Activated naive CD8-positive, alpha-beta T cell treated with anti-CD3 and anti-CD28 coated beads, Interleukin-2, amount 50 U/mL, for 16 hours (primary cell): ENCODE measurements around the gene ZMYND12.
"Not testable (repeated sequence)": the region's sequence is repeated elsewhere in the genome, so short reads cannot be mapped to it uniquely, and the experiment has no call there.

ENCODE experiments used
- DNase-seq: peaks from one replicate; pipeline ENCODE4 v3.0.0-alpha.2; 2020; ENCODE audit warnings: low read depth, low spot score

ZMYND12 gene, protein sequence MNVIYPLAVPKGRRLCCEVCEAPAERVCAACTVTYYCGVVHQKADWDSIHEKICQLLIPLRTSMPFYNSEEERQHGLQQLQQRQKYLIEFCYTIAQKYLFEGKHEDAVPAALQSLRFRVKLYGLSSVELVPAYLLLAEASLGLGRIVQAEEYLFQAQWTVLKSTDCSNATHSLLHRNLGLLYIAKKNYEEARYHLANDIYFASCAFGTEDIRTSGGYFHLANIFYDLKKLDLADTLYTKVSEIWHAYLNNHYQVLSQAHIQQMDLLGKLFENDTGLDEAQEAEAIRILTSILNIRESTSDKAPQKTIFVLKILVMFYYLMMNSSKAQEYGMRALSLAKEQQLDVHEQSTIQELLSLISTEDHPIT

DNA sequence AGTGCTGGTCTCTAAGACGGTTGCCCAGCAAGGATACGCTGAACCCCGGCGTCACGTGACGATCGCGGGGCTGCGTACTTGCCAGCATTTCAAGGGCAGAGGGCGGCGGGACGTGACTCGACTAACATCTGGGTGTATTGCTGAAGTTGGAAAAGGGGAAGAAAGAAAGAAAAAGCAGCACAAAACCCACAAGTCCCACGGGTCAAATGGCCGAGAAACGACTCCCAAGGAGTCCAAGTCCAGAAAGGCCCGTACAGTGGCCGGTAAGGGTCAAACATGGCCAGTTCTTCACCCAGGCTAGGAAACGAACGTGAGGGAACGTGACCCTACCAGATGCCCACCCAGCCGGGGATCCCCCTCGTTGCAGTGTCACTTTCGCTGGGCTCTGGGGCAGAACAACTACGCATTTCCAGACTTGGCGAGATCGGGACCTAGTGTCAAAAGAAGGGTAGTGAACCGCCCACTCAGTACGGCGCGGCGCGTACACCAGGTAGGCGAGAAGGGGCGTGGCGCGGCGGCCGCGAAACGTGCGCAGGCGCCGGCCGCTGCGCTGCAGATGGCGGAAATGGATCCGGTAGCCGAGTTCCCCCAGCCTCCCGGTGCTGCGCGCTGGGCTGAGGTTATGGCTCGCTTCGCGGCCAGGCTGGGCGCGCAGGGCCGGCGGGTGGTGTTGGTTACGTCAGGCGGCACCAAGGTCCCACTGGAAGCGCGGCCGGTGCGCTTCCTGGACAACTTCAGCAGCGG lies at the start of gene ZMYND12, which contains the start of gene PPCS:
Gene ZMYND12 (minus strand): TSS at position 13 of the 744 bp plus-strand sequence. CDS start 25 bp downstream, outside the sequence.
Gene PPCS (plus strand): TSS at position 534 of the 744 bp plus-strand sequence. CDS start 23 bp downstream, at position 557.
- peak; percentile 86 for DNase-seq

DNA sequence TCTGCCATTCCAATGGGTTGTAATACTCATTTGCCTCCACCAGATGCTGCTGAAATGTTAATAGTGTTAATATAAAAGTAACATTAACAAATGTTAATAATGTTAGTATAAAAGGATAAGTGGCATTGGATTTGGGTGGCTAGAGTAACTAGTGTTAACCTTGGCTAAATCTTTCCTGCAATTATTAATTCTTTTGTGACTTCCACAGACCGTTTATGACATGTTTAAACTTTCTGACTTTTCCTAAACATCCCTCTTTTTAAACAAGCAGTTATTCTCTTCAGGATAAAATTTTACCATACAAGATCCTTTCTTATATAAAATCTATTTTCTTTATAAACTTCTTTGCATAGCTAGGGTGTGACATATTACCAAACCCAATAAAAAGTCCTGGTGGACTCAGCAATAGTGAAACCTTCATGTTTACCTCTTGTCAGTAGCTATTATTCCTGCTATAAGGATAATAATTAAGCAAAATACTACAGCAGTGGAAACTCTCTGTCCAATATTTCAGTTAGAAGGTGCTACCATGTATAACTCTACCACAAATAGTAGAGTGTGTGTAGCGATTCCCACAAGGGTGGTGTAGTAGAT lies 48.8 kb upstream of the ZMYND12 start:
- no peak for DNase-seq

DNA sequence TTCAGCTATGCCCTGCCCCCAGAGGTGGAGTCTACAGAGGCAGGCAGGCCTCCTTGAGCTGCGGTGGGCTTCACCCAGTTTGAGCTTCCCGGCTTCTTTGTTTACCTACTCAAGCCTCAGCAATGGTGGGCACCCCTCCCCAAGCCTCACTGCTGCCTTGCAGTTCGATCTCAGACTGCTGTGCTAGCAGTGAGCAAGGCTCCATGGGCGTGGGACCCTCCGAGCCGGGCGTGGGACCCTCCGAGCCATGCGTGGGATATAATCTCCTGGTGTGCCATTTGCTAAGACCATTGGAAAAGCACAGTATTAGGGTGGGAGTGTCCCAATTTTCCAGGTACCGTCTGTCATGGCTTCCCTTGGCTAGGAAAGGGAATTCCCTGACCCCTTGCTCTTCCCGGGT lies 46.2 kb upstream of the ZMYND12 start:
- DNase-seq: not testable (repeated sequence)

DNA sequence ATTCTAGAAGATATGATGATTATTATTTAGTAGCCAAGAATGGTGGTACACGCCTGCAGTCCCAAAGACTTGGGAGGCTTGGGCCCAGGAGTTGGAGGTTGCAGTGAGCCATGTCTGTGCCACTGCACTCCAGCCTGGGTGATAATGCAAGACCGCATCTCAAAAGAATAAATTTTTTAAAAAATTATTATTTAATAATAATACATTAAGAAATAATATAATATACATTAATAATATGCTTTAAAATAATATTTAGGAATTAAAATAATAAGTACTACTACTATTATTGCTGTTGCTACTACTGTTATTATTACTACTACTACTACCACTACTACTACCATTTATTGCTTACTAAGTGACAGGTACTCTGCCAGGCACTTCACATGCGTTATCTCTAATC lies 34.4 kb upstream of the ZMYND12 start:
- no peak for DNase-seq

DNA sequence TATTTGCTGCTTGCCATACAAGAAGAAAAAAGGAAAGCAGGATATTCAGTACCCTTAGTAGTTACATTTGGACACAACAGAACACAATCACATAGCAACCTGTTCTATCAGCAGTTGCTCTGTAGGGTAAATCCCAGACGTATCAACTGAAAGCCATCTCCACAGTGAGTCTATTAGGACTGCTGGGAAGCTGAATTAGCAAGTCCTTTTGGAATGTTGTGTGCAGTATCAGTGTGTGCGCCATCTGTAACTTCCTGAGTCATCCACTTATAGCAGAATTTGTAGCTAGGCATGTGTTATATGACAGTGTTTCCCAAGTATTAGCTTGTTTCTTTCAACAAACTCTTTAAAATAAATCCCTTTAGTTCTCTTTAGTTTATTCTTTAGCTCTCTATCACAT lies 28.6 kb upstream of the ZMYND12 start:
- DNase-seq: no peak

DNA sequence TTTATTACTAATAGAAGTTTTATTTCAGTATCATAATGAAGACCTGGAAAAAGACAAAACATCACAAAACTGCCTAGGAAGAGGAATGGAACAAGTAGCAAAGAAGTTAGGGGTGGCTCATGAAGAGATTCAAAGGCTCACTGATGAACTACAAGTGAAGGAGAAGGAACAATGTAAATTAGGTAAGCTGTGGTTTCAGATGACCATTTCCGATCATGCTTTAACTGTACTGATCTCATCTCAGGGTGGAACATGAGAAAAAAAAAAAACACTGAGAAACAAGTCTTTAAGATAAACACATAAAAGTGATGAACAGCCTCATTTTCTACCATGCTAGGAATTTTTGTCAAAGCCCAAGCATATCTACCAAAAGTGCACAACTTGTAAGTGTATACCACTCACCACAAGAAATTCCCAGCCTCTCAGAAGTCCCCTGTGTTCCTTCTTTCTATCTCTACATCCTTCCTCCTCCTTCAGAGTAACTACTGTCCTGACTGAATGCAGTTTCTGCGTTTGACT lies 26.9 kb upstream of the ZMYND12 start:
- no peak for DNase-seq

DNA sequence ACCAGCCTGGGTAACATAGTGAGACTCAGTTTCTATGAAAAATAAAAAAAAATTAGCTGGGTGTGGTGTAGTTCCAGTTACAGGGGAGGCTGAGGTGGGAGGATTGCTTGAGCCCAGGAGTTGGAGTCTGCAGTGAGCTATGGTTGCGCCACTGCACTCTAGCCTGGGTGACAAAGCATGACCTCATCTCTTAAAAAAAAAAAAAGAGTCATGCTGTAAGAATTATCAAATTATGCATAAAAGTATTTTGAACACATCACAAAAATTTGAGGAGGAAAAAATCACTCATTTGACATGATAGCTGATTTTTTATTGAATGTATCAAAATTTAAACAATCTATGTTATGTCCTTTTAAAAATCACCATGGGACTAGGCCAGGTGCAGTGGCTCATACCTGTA lies 25.1 kb upstream of the ZMYND12 start:
- DNase-seq: no peak

DNA sequence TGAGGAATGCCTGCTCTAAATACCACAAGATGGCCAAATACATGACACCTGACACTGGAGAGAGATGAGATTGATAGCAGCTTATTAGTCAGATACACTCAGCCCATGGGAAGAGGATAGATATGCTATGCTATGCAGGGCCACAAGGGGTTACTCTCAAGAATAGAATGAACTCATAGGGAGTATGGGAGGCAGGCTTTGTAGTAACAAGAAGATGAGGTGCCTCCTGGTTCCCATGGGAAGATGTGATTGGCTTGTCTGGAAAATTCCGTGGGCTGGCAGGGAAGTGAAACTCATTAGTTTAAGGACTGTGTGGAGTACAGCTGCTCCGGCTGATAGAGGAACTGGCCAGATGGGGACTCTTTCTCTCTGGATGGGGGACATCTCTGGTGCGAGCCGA lies 23.8 kb upstream of the ZMYND12 start:
- no peak for DNase-seq

DNA sequence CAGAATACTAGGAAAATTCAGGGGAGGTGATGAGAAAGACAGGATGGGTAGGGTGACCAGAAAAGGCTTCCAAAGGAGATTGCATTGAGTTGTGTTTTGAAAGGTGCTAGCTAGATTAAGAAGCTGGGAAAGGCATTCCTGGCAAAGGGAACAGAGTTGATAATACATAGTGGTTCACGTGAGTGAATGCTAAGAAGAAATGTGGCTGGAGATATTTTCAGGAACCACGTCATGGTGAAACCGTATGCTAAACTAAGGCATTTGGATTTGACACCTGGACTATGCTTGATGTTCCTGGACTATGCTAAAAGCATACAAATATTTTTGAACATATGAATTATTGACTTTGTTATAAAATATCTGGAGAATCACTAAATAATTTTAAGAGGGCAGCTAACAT lies 22.0 kb upstream of the ZMYND12 start:
- no peak for DNase-seq

DNA sequence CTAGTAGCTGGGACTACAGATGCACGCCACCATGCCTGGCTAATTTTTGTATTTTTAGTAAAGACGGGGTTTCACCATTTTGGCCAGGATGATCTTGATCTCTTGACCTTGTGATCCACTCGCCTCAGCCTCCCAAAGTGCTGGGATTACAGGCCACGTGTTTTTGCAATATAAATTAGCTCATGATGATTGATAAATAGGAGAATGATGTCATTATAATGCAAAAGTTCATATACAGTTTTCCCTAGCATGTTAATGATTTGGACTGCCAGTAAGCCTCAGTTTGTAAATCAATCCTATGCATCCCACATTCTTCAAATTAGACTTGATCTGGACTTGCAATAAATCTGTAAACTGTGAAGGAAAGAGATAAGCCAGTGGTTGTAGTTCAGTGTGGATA lies 21.5 kb upstream of the ZMYND12 start:
- DNase-seq: not testable (repeated sequence)

DNA sequence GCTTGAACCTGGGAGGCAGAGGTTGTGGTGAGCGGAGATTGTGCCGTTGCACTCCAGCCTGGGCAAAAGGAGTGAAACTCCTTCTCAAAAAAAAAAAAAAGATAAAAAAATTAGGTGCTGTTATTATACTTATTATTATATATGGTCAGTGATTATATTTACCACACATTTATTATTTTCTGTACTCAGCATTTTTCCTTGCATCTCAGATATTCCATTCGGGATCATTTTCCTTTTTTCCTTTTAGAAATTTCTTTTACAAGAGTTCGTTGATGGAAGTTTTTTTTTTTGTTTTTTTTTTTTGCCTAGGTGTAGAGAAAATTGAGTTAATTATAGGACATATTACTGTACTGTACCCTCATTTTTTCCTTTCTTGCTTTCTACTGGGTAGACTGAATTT lies 20.8 kb upstream of the ZMYND12 start:
- DNase-seq: no peak

DNA sequence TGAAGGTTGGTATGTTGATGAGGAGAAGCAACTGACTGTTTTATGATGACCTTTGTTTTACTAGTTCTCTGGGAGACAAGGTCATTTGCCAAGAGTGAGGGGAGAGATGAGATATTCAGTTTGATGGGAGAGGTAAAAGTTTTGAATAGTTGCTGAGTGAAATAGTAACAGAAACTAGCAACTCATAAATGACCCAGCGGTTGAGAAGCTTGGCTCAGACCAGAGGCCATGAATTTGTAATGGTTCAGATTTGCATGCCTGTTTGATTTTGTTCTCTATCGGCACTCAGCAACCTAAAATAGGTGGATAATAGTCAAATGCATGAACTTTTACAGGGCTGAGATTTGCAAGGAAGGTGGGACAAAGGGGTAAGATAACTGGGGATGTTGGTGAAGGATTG lies 13.9 kb upstream of the ZMYND12 start:
- no peak for DNase-seq

DNA sequence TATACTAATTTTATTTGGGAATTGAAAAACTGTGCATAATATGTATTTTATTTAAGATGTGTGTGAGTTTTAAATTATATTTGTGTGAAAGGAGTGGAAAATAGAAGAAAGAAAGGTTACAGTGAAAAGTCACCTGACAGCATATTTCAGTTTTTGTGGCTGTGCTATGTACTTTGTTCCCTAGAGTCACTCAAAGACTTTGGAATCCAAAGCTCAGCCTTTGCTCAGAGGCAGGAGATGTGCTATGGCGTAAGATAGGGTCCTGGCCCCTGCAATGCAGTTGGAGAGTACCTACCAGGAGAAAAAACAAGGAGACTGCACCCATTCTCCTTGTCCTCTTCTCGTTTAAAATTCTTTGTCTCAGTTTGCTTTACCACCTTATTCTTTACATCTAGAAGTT lies 10.2 kb upstream of the ZMYND12 start:
- no peak for DNase-seq

DNA sequence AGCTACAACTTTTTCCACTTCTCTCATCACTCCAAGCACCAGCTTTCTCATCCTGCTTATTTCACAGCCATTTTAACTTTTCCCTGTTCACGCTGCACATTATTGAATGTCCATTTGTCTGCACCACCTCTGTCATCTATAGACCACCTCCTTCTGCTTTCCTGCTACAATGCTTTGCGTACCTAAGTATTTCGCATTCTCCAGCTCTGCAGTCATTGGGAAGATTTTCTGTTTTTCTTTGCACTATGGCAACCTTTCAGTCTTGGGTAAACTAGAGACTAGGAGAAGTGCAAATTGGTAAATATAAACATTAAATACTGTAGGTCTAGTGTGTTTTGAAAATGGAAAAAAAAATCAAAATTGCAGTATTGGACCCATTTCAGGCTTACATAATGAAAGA lies 8.1 kb upstream of the ZMYND12 start:
- DNase-seq: no peak

DNA sequence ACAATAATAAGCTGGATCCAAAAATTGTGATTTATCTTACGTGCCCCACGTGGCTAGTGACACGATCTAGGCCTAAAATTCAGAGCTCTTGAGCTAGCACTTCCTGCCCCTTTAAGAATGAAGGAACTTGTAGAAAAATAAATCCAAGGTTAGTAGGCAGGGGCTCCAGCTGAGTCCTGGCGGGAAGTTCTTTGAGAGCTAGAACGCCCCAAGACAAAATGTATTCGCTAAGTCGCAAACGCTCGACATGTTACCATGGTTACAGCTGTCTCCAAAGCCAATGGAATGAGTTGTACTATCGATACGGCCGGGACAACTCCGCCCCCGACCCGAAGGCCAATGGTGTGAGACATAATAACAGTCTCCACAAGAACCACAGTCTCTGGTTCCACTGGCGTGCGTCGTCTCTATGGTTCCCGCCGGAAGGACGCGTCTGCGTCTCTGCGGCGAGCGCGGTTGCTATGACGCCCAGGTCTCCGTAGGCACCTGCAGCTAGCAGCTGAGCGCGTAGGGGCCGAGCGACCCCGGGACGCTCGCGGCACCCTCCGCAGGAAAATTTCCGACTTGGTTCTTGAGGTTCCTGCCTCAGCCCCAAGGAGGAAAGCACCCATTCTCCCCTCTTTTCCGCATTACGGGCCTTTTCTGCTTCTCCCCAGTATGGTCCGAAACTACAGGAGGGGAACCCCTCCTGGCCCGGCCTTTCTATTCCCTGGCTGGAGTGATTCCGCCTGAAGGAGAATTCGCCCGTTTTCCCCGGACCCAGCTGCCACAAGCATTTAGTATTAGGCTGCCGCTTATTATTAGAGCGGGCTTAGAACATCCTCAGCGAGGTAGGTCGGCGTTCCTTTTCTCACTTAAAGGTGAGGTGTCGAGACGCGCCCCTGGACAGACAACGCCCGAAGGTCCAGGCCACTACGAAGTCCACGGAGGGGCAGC lies 7.3 kb upstream of the ZMYND12 start, which contains the start of gene CCDC30:
Gene CCDC30 (plus strand): TSS at position 459 of the 936 bp plus-strand sequence. CDS start 17,266 bp downstream, outside the sequence.
- DNase-seq: peak; percentile 89

DNA sequence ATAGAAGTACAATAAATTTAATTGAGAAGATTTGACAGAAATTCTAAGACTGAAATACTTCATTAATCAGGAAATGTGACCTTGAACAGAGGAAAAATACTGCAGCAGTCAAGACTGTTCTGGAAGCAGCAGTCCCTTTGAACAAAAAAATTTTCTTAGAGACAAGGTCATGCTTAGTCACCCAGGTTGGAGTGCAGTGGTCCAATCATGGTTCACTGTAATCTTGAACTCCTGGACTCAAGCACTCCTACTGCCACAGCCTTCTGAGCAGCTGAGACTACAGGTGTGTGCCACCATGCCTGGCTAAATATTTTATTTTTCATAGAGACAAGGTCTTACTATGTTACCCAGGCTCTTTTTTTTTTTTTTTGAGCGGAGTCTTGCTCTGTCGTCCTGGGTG lies 5.4 kb upstream of the ZMYND12 start:
- no peak for DNase-seq

DNA sequence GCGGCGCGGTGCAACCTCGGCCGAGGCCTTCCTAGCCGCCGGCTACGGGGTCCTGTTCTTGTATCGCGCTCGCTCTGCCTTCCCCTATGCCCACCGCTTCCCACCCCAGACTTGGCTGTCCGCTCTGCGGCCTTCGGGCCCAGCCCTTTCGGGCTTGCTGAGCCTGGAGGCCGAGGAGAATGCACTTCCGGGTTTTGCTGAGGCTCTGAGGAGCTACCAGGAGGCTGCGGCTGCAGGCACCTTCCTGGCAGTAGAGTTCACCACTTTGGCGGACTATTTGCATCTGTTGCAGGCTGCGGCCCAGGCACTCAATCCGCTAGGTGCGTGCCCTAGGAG lies 900 bp upstream of the ZMYND12 start:
- peak; percentile 15 for DNase-seq

DNA sequence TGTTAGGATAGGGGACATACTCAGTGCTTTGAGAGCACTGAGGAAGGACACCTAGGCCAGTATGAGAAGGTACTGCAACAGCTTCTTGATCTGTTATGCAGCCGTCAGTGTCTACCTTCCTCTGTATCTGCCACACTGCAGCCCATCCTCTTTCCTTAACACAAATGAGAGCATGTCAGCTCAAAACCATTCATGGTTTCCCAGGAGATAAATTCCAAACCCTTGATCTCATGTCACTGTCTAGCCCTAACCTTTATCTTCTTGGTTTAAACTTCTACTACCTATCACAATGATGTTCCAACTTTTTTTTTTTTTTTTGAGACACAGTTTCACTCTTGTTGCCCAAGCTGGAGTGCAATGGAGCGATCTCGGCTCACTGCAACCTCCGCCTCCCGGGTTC lies 1.4 kb downstream of the ZMYND12 start:
- DNase-seq: no peak

DNA sequence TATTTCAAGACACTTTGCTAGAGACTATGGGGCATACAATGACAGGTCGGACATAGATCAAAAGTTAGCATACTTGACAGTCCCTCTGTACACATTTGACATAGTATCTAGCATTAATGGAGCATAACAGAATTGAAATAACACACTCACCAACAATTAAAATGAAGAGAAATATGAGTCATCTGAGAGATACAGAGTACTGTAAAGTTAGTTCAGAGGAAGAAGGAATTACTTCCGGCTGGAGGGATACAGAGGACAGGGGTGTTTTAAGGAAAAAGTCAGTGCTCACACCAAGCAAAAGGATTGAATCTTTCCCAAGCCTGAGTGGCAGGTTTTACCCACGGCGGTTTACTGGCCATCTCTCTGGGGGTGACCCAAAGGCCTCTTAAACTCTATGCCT lies 2.4 kb downstream of the ZMYND12 start:
- no peak for DNase-seq

DNA sequence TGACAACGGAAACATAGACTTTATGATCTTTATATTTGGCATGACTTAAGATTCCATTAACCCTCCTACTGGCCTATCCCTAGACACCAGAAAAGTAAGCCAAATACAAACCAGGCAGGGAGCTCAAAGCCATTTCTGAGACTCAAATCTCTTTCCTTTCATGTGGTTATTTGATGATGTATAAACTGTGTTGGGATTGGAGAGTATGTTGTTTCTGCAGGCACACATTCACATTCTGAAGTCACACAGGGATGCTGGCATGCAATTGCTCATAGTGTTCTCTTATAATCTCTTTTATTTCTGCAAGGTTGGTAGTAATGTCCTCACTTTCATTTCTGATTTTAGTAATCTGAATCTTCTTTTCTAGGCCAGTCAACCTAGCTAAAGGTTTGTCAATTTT lies 5.8 kb downstream of the ZMYND12 start:
- DNase-seq: no peak

DNA sequence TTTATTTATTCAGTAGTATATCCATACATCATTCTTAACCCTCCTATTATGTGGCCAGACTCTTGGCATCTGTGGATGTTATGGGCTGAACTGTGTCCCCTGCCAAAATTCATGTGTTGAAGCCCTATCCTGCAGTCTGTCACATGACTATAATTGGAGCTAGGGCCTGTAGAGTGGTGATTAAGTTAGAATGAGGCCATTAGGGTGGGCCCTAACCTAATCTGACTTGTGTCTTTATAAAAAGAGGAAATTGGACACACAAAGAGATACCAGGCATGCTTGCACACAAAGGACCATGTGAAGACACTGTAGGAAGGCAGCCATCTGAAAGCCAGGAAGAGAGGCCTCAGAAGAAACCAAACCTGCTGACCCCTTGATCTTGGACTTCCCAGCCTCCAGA lies 6.6 kb downstream of the ZMYND12 start:
- DNase-seq: no peak
